ENCODE data around the gene WHRN.

WHRN gene

GRCh38 chr9:114357911-114358328, 147.4 kb downstream of the WHRN start:
- no peak for DNase-seq

- no peak for DNase-seq
Observed at GRCh38 chr9:114357360-114357759, 147.9 kb downstream of the WHRN start.

- no peak for DNase-seq
Observed at GRCh38 chr9:114356792-114357191, 148.5 kb downstream of the WHRN start.

- no peak for DNase-seq
Observed at GRCh38 chr9:114355821-114356220, 149.5 kb downstream of the WHRN start.

Measured in GDM1 (cell line).